Stimulated activated CD8-positive, alpha-beta memory T cell treated with anti-CD3 and anti-CD28 coated beads, Interleukin-4, amount 100 ng/mL, for 1 hour (primary cell): ENCODE measurements around the gene CLDN6.
A peak's percentile ranks its signal among the peaks of the same experiment; 100 is the strongest.

Experiments used
- DNase-seq, 2 donors: peaks; one replicate each; pipeline ENCODE4 v3.0.0-alpha.2; 2020; ENCODE audit warnings: low read depth in 2 of 2, low spot score in 1 of 2

The CLDN6 gene

GRCh38 chr16:2988590-2989099 is 29.3 kb downstream of the CLDN6 start:
- DNase-seq = no peak

- DNase-seq = no peak
Observed at GRCh38 chr16:2987833-2988232, 30.1 kb downstream of the CLDN6 start.

GRCh38 chr16:2987286-2987685 is 30.7 kb downstream of the CLDN6 start:
- no peak for DNase-seq

GRCh38 chr16:2986623-2987188 is 31.3 kb downstream of the CLDN6 start:
- no peak for DNase-seq

GRCh38 chr16:2985893-2986355 is 32.1 kb downstream of the CLDN6 start:
- no peak for DNase-seq

- no peak for DNase-seq
Observed at GRCh38 chr16:2985462-2985861, 32.5 kb downstream of the CLDN6 start.

GRCh38 chr16:2983706-2984136 is 34.3 kb downstream of the CLDN6 start:
- peak; percentile 46 to 52 for DNase-seq

GRCh38 chr16:2982402-2982801 is 35.6 kb downstream of the CLDN6 start:
- no peak for DNase-seq

GRCh38 chr16:2981899-2982250 is 36.1 kb downstream of the CLDN6 start:
- DNase-seq = no peak

- DNase-seq = no peak
Observed at GRCh38 chr16:2981177-2981898, 36.6 kb downstream of the CLDN6 start.

GRCh38 chr16:2980227-2981176 is 37.5 kb downstream of the CLDN6 start, which contains the start of gene PKMYT1:
Gene PKMYT1, minus strand, starts transcription at chr16:2980446. Its CDS starts 789 bp downstream, at chr16:2979657.
- DNase-seq = peak; percentile 91

- no peak for DNase-seq
Observed at GRCh38 chr16:2979669-2980226, 38.2 kb downstream of the CLDN6 start.

GRCh38 chr16:2977440-2977839 is 40.5 kb downstream of the CLDN6 start:
- DNase-seq = no peak

GRCh38 chr16:2976673-2977072 is 41.3 kb downstream of the CLDN6 start:
- no peak for DNase-seq

- no peak for DNase-seq
Observed at GRCh38 chr16:2976201-2976600, 41.8 kb downstream of the CLDN6 start.

GRCh38 chr16:2975161-2975795 is 42.7 kb downstream of the CLDN6 start:
- no peak for DNase-seq

GRCh38 chr16:2974319-2975056 is 43.5 kb downstream of the CLDN6 start:
- no peak for DNase-seq

GRCh38 chr16:2973605-2974318 is 44.2 kb downstream of the CLDN6 start:
- DNase-seq = no peak

GRCh38 chr16:2973093-2973492 is 44.9 kb downstream of the CLDN6 start:
- DNase-seq = no peak
